ENCODE data around the gene COL4A5.
"Not testable (repeated sequence)": the region's sequence is repeated elsewhere in the genome, so short reads cannot be mapped to it uniquely, and the experiment has no call there.

The COL4A5 gene

GRCh38 chrX:108439426-108439942, at the start of gene COL4A5:
Gene COL4A5 (plus strand): TSS chrX:108439838. CDS start chrX:108440126, 288 bp downstream.
- DNase-seq, result peak; percentile 81

DNA sequence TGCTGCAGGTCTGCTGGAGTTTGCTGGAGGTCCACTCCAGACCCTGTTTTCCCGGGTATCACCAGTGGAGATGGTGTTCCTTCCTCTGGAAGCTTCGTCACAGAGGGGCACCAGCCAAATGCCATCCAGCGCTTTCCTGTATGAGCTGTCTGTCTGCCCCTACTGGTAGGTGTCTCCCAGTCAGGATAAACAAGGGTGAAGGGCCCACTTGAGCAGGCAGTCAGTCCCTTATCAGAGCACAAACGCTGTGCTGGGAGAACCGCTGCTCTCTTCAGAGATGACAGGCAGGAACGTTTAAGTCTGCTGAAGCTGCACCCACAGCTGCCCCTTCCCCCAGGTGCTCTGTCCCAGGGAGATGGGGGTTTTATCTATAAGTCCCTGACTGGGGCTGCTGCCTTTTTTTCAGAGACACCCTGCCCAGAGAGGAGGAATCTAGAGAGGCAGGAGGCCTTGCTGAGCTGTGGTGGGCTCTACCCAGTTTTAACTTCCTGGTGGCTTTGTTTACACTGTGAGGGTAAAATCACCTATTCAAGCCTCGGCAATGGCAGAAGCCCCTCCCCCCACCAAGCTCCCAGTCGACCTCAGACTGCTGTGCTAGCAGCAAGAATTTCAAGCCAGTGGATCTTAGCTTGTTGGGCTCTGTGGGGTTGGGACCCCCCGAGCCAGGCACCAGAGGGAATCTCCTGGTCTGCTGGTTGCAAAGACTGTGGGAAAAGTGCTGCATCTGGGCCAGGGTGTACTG, 48.5 kb upstream of the COL4A5 start:
- DNase-seq, result not testable (repeated sequence)

- DNase-seq, result no peak
Measured at GRCh38 chrX:108396188-108396891, 43.3 kb upstream of the COL4A5 start.

DNA sequence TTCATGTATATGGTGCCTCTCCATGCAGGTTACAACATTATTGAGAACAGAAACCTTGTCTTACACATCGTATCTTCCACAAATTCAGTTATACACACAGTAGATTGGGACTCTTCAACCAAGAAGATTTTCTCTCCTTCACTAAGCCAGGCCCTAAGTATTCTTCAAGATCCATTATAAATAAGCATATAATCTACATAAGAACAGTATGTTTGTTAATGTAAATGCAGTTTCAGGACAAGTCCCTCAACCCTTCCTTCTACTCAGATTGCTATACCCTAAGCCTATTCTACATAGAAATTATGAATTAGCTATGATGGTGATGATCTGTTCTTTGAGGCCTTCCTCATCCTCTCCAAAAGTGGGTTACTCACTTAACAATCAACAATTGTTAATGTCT, 42.7 kb upstream of the COL4A5 start:
- DNase-seq, result no peak

DNA sequence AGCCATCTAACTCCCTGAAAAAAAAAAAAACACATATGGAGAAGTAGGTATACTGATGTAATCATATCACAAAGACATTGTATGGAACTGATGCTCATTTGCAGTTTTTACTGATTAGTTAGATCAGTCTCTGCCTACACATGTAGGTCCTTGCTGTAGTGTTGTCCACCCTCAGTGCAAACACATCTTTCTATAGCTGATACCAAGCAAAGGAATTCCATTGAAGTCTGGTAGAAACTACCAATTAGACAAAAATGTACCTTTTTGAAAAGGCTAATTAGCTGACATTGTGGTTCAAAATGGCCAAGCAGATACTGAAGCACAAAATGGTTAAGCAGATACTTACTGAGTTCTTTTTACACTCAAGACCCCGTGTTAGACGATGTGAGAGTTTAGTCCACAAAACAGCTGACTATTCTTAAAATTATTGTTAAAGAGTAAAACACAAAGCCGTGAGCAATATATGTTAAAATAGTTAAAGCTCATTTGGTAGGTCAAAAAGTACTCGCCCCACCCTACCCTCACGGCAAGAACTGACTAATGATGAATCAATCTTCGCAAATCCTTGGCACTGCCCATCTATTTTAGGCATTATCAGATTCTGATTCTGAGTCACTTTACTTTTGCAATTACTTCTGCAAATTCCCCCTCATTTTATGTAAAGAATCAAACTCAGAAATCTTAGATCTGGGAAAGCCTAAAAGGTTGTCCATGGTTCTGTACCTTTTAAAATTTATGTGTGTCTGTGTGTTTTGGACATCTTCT, 41.8 kb upstream of the COL4A5 start:
- no peak for DNase-seq

GRCh38 chrX:108399418-108400165, 40.0 kb upstream of the COL4A5 start:
- peak; percentile 19 for DNase-seq

GRCh38 chrX:108412783-108413182, 26.9 kb upstream of the COL4A5 start:
- no peak for DNase-seq

DNA sequence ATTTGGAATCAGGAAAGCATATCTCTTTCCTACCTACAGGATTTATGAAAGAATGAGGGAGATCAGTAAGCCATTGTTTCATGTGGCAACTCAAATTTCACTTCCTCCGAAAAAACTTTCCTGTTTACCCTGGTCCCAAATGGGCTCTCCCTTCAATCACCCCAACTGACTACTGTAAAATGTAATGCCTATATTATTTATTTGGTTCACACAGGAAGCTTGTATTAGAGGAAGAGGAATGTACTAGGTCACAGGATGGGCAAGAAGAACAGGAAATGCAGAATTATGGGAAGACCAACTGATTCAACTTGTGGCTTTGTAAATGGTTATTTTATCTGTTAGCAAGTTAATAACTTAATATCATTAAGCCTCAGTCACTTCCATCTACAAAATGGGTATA, 24.5 kb upstream of the COL4A5 start:
- no peak for DNase-seq

GRCh38 chrX:108415891-108416290, 23.7 kb upstream of the COL4A5 start:
- no peak for DNase-seq

GRCh38 chrX:108417257-108417656, 22.4 kb upstream of the COL4A5 start:
- DNase-seq, result no peak

- DNase-seq, result no peak
Measured at GRCh38 chrX:108419401-108419800, 20.2 kb upstream of the COL4A5 start.

- peak; percentile 45 for DNase-seq
Measured at GRCh38 chrX:108420481-108420880, 19.2 kb upstream of the COL4A5 start.

GRCh38 chrX:108426262-108426661, 13.4 kb upstream of the COL4A5 start:
- DNase-seq, result peak; percentile 45

DNA sequence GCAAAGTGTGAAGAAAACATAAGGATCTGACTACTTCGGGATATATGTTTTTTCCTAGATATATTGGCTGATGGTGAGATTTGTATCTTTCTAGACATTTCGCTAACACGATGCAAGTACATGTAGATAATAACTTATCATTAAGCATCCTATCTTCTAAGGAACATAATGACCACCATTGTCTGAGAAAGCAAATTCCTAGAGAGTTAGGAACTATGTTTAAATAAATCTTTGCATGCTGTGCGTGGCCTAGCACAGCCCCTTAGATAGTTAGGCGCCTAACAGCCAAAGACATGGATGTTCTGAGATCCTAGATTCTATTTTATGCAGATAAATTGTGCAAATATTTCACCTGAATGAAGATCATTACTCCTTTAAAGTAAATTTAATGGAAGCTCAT, 4.4 kb upstream of the COL4A5 start:
- DNase-seq, result no peak

GRCh38 chrX:108437349-108438109, 2.1 kb upstream of the COL4A5 start:
- no peak for DNase-seq

DNA sequence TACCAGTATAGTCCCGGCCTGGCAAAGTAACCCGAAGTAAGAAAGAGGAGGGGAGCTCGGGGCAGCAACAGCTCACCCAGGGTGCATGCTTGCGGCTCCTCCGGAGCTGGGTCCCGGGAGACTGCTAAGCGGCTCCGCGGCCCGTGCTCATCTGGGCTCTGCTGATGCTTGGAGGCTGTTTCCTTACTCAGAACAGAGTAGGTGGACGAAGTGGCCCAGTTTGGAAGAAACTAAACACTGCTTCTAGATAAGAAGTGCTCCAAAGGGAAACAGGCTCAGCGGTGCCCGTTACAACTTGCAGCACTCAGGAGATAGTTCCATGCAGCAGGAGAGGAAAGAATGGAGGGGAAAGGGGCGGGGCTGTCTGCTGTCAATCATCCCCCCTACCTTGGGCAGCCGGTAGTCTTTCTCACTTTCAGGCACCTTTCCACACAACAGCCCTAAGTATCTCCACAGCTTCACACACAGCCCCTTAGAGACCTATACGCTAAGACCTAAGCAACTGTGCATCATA, 1.5 kb upstream of the COL4A5 start, which contains the start of gene COL4A6:
Gene COL4A6 (minus strand): TSS at position 313 of the 514 bp plus-strand sequence. CDS start 226 bp downstream, at position 87.
- DNase-seq, result no peak

- DNase-seq, result no peak
Measured at GRCh38 chrX:108439961-108440696, 491 bp downstream of the COL4A5 start.

- peak; percentile 21 for DNase-seq
Measured at GRCh38 chrX:108442901-108443464, 3.3 kb downstream of the COL4A5 start.

DNA sequence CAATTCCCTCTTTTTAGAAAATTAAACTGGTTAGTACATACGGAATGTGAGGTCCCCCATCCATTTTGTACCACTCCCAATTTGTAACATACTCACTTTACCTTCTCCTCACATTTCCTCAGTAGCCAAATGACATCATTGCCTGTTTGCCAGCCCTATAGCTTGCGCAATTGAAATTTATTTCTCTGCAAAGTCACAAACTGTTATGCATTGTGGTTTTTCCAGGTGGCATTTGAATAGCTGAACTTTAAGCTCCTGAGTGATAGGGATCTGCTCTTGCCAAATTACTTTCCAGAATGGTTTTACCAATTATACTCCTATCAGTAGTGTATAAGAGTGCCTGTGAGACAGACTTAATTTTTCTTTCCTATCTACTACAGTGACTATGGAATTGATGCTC, 7.7 kb downstream of the COL4A5 start:
- DNase-seq, result no peak

GRCh38 chrX:108453841-108454240, 14.2 kb downstream of the COL4A5 start:
- DNase-seq, result no peak

Data from COR-L47 (cell line).